ENCODE results near the gene OS9. TPM values are rescaled to one million over a fixed set of nuclear protein-coding genes. Genes with fewer than 3 reads are reported as not detected.

The OS9 gene
- total and polyA plus RNA-seq, 9 of the 15 experiments (the other 6 are each of a cell fraction or from before 2014, with no cell fraction given), result 4.6 to 105 (median 89.5) TPM

DNA sequence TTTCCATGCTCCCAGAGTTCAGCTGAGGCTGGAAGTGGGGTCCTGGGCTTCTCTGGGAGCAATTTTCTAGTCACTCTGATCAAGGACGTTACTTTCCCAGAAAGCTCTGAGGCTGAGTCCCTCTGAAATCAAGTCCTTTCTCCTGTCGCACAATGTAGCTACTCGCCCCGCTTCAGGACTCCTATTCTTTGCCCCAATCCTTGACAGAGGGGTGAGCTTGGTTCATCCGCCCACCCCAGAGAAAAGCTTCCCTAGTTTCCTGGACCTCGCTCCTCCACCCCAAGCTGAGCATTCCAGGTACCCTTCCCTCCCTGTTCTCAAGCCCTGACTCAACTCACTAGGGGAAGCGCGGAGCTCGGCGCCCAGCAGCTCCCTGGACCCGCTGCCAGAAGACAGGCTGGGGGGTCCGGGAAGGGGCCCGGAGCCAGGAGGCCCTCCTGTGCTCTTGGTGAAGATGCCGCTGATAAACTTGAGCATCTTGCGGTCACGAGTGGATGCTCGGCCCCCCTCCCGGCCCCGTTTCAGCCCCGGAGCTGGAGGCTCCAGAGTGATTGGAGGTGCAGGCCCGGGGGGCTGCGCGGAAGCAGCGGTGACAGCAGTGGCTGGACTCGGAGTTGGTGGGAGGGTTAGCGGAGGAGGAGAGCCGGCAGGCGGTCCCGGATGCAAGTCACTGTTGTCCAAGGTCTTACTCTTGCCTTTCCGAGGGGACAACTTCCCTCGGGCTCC is 43.0 kb downstream of the OS9 start (continued):
- TF ChIP-seq, protein P1, sequence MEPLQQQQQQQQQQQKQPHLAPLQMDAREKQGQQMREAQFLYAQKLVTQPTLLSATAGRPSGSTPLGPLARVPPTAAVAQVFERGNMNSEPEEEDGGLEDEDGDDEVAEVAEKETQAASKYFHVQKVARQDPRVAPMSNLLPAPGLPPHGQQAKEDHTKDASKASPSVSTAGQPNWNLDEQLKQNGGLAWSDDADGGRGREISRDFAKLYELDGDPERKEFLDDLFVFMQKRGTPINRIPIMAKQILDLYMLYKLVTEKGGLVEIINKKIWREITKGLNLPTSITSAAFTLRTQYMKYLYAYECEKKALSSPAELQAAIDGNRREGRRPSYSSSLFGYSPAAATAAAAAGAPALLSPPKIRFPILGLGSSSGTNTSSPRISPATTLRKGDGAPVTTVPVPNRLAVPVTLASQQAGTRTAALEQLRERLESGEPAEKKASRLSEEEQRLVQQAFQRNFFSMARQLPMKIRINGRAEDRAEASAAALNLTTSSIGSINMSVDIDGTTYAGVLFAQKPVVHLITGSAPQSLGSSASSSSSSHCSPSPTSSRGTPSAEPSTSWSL (CRISPR knock-in tag; IDR thresholded peaks at IDR 0.05; ENCODE audit: borderline replicate concordance), result no peak
- no peak for TF ChIP-seq ATF1 (CRISPR knock-in tag; IDR thresholded peaks at IDR 0.05)
- no peak for TF ChIP-seq ATF1 (tag; IDR thresholded peaks at IDR 0.05)
- TF ChIP-seq ZSCAN32 (CRISPR knock-in tag; IDR thresholded peaks at IDR 0.05), result no peak
- TF ChIP-seq TEAD1 (CRISPR knock-in tag; IDR thresholded peaks at IDR 0.05), result no peak
- TF ChIP-seq, protein P2, sequence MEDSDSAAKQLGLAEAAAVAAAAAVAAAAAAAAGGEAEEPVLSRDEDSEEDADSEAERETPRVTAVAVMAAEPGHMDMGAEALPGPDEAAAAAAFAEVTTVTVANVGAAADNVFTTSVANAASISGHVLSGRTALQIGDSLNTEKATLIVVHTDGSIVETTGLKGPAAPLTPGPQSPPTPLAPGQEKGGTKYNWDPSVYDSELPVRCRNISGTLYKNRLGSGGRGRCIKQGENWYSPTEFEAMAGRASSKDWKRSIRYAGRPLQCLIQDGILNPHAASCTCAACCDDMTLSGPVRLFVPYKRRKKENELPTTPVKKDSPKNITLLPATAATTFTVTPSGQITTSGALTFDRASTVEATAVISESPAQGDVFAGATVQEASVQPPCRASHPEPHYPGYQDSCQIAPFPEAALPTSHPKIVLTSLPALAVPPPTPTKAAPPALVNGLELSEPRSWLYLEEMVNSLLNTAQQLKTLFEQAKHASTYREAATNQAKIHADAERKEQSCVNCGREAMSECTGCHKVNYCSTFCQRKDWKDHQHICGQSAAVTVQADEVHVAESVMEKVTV (CRISPR knock-in tag; IDR thresholded peaks at IDR 0.05), result no peak
- no peak for TF ChIP-seq RFX1 (IDR thresholded peaks at IDR 0.05)
- TF ChIP-seq MTA3 (IDR thresholded peaks at IDR 0.05; ENCODE audit: borderline replicate concordance), result no peak
